ENCODE measurements around the gene SDE2.

The SDE2 gene

GRCh38 chr1:225990705-225991464 is 8.3 kb downstream of the SDE2 start:
- TF ChIP-seq FOXP2 (optimal IDR thresholded peaks at IDR 0.05; ENCODE audit: borderline replicate concordance, extremely low read depth, extremely low read length, insufficient read depth) (no peak), REST (IDR thresholded peaks at IDR 0.05; ENCODE audit: insufficient read depth in 1 of 2, low read depth in 2 of 2, low read length in 2 of 2) (no peak), POLR2AphosphoS5 (IDR thresholded peaks at IDR 0.05; ENCODE audit: low read depth, low read length) (no peak), SIN3A (IDR thresholded peaks at IDR 0.05; ENCODE audit: borderline replicate concordance, insufficient read depth, low read length) (no peak), TAF1 (IDR thresholded peaks at IDR 0.05; ENCODE audit: borderline replicate concordance, insufficient read depth, low read length) (no peak)

GRCh38 chr1:225987491-225988316 is 11.4 kb downstream of the SDE2 start:
- TF ChIP-seq SIN3A (IDR thresholded peaks at IDR 0.05; ENCODE audit: borderline replicate concordance, insufficient read depth, low read length) = no peak
- no peak for TF ChIP-seq TAF1 (IDR thresholded peaks at IDR 0.05; ENCODE audit: borderline replicate concordance, insufficient read depth, low read length)
- no peak for TF ChIP-seq REST (IDR thresholded peaks at IDR 0.05; ENCODE audit: insufficient read depth in 1 of 2, low read depth in 2 of 2, low read length in 2 of 2)
- TF ChIP-seq FOXP2 (optimal IDR thresholded peaks at IDR 0.05; ENCODE audit: borderline replicate concordance, extremely low read depth, extremely low read length, insufficient read depth) = no peak
- TF ChIP-seq POLR2AphosphoS5 (IDR thresholded peaks at IDR 0.05; ENCODE audit: low read depth, low read length) = no peak

- TF ChIP-seq REST (IDR thresholded peaks at IDR 0.05; ENCODE audit: insufficient read depth in 1 of 2, low read depth in 2 of 2, low read length in 2 of 2) (no peak), FOXP2 (optimal IDR thresholded peaks at IDR 0.05; ENCODE audit: borderline replicate concordance, extremely low read depth, extremely low read length, insufficient read depth) (no peak), SIN3A (IDR thresholded peaks at IDR 0.05; ENCODE audit: borderline replicate concordance, insufficient read depth, low read length) (no peak), POLR2AphosphoS5 (IDR thresholded peaks at IDR 0.05; ENCODE audit: low read depth, low read length) (no peak), TAF1 (IDR thresholded peaks at IDR 0.05; ENCODE audit: borderline replicate concordance, insufficient read depth, low read length) (no peak)
Measured at GRCh38 chr1:225981714-225982113, 17.4 kb downstream of the SDE2 start.

- no peak for TF ChIP-seq SIN3A (IDR thresholded peaks at IDR 0.05; ENCODE audit: borderline replicate concordance, insufficient read depth, low read length)
- no peak for TF ChIP-seq FOXP2 (optimal IDR thresholded peaks at IDR 0.05; ENCODE audit: borderline replicate concordance, extremely low read depth, extremely low read length, insufficient read depth)
- TF ChIP-seq TAF1 (IDR thresholded peaks at IDR 0.05; ENCODE audit: borderline replicate concordance, insufficient read depth, low read length) = no peak
- TF ChIP-seq POLR2AphosphoS5 (IDR thresholded peaks at IDR 0.05; ENCODE audit: low read depth, low read length) = no peak
- no peak for TF ChIP-seq REST (IDR thresholded peaks at IDR 0.05; ENCODE audit: insufficient read depth in 1 of 2, low read depth in 2 of 2, low read length in 2 of 2)
Measured at GRCh38 chr1:225980005-225980836, 18.9 kb downstream of the SDE2 start.
